GM12878 (cell line): ENCODE results near the gene ZBTB22. TPM values are rescaled to one million over a fixed set of nuclear protein-coding genes. Genes with fewer than 3 reads are reported as not detected.

ENCODE experiments used
- ATAC-seq: fragments of 200-7000 bp; cut with Tn5 transposase; 3 replicates; pipeline ENCODE4 v1.9.1; 2020; ENCODE audit warnings: mild to moderate bottlenecking, moderate library complexity
- BruUV-seq: library from RNA; stranded (reverse); fragments of 400-500 nt; replicated peaks from 2 replicates; lab custom pipeline; 2021; lab: Mats Ljungman, UMichigan
- CTCF ChIA-PET: fragments of 300-600 bp; sonication (Branson Sonifier 250); formaldehyde crosslinking; extraction: SDS; loops from one replicate; lab custom pipeline; 2021; ENCODE audit warnings: inconsistent platforms; lab: Yijun Ruan, JAX
- POLR2A ChIA-PET: fragments of 350-600 bp; formaldehyde crosslinking; extraction: SDS; loops from one replicate; lab custom pipeline; 2021; ENCODE audit warnings: inconsistent platforms; lab: Charles Lee
- RAD21 ChIA-PET: fragments of 300-600 bp; sonication (Branson Sonifier 250); formaldehyde crosslinking; loops from one replicate; lab custom pipeline; 2023; ENCODE audit warnings: antibody characterized with exemption; ENCODE audit not compliant: unreplicated experiment; lab: Charles Lee
- SMC1A ChIA-PET: fragments of 300-600 bp; sonication (Branson Sonifier 250); formaldehyde crosslinking; loops from one replicate; lab custom pipeline; 2023; ENCODE audit not compliant: unreplicated experiment, uncharacterized antibody; lab: Charles Lee
- DNase-seq: peaks from one replicate; pipeline ENCODE4 v3.0.0-alpha.2; 2011; ENCODE audit warnings: low read depth, low spot score
- FAIRE-seq: peaks from 3 replicates; lab custom pipeline; 2011; peaks lifted over from hg19 to GRCh38; lab: Jason Lieb, UNC
- H2AFZ ChIP-seq: 2 replicates; pipeline ENCODE4 v1.6.0; 2011; ENCODE audit warnings: low read depth, low read length, control low read depth; ENCODE audit not compliant: control insufficient read depth
- H3K27ac ChIP-seq: 2 replicates; pipeline ENCODE4 v1.5.1; 2011; ENCODE audit warnings: control low read depth; ENCODE audit not compliant: control insufficient read depth, insufficient read depth
- H3K27me3 ChIP-seq, 2 experiments: replicated peaks in 1 of 2; 2 replicates each; pipeline versions ENCODE4 v1.6.0 to v1.6.1; 2011; ENCODE audit warnings: low read length in 1 of 2; ENCODE audit not compliant: control insufficient read depth in 2 of 2, insufficient read depth in 2 of 2
- H3K36me3 ChIP-seq, 2 experiments: 2 replicates each; pipeline ENCODE4 v1.5.1; 2011; ENCODE audit warnings: low read length in 1 of 2; ENCODE audit not compliant: control insufficient read depth in 2 of 2, insufficient read depth in 2 of 2
- H3K4me1 ChIP-seq: 2 replicates; pipeline ENCODE4 v1.6.1; 2011; ENCODE audit warnings: mild to moderate bottlenecking, low read length, moderate library complexity, mixed read lengths; ENCODE audit not compliant: control insufficient read depth, insufficient read depth
- H3K4me2 ChIP-seq: 2 replicates; pipeline ENCODE4 v1.6.0; 2011; ENCODE audit warnings: control low read depth; ENCODE audit not compliant: control insufficient read depth, insufficient read depth
- H3K4me3 ChIP-seq: fragments of 200-600 bp; sonication (generic); 2 replicates; pipeline ENCODE4 v1.5.1; 2016
- H3K79me2 ChIP-seq: 2 replicates; pipeline ENCODE4 v1.6.0; 2011; ENCODE audit warnings: low read length; ENCODE audit not compliant: control insufficient read depth, insufficient read depth
- H3K9ac ChIP-seq: 2 replicates; pipeline ENCODE4 v1.8.0; 2011; ENCODE audit warnings: low read length, control low read depth, mixed read lengths; ENCODE audit not compliant: control insufficient read depth, insufficient read depth
- H3K9me3 ChIP-seq: replicated peaks from 3 replicates; pipeline ENCODE4 v1.5.1; 2011; ENCODE audit warnings: mild to moderate bottlenecking, low read length; ENCODE audit not compliant: control insufficient read depth, insufficient read depth
- H4K20me1 ChIP-seq: 2 replicates; pipeline ENCODE4 v1.6.0; 2011; ENCODE audit not compliant: control insufficient read depth, insufficient read depth
- CBFB ChIP-seq: IDR thresholded peaks from 2 replicates; pipeline ENCODE4 v1.6.1; 2016; ENCODE audit warnings: antibody characterized with exemption, low read depth
- CEBPB ChIP-seq, 2 experiments: fragments of 150-350 bp in 1 of 2; IDR thresholded peaks; 2 replicates each; pipeline ENCODE4 v1.6.1; 2012 to 2014; ENCODE audit warnings: low read depth in 2 of 2, low read length in 2 of 2, borderline replicate concordance in 1 of 2, inconsistent platforms in 1 of 2
- EED ChIP-seq: sonication (generic); IDR thresholded peaks from 2 replicates; pipeline ENCODE4 v1.6.1; 2016; ENCODE audit warnings: antibody characterized with exemption, low read depth
- IKZF2 ChIP-seq, 2 experiments: fragments of 450-650 bp; IDR thresholded peaks; 2 replicates each; pipeline ENCODE4 v1.6.1; 2017; ENCODE audit warnings: mild to moderate bottlenecking in 2 of 2, moderate library complexity in 2 of 2
- IRF4 ChIP-seq: IDR thresholded peaks from 2 replicates; pipeline ENCODE4 v1.6.1; 2011; ENCODE audit warnings: low read depth, low read length
- MYC ChIP-seq: IDR thresholded peaks from 2 replicates; pipeline ENCODE4 v1.6.1; 2011; ENCODE audit warnings: mild to moderate bottlenecking, low read length, moderate library complexity, inconsistent platforms; ENCODE audit not compliant: insufficient read depth, insufficient replicate concordance, insufficient read length, severe bottlenecking
- NBN ChIP-seq: fragments of 450-650 bp; IDR thresholded peaks from 2 replicates; pipeline ENCODE4 v1.6.1; 2016
- PML ChIP-seq: IDR thresholded peaks from 2 replicates; pipeline ENCODE4 v1.6.1; 2012; ENCODE audit warnings: low read length, inconsistent platforms
- POLR2AphosphoS2 ChIP-seq: IDR thresholded peaks from 2 replicates; pipeline ENCODE4 v1.6.1; 2011; ENCODE audit warnings: low read depth, mild to moderate bottlenecking, low read length, improper control_type of control experiment, moderate library complexity
- POU2F2 ChIP-seq: IDR thresholded peaks from 3 replicates; pipeline ENCODE4 v1.6.1; 2011; ENCODE audit warnings: low read depth, mild to moderate bottlenecking, low read length, borderline replicate concordance
- RUNX3 ChIP-seq: IDR thresholded peaks from 2 replicates; pipeline ENCODE4 v1.6.1; 2012; ENCODE audit warnings: low read length, inconsistent platforms
- SMARCA5 ChIP-seq: fragments of 450-650 bp; IDR thresholded peaks from 2 replicates; pipeline ENCODE4 v1.6.1; 2017; ENCODE audit warnings: mild to moderate bottlenecking
- WGBS: methylation state at CpG from one replicate; pipeline ENCODE4 v1.1.6; 2016; ENCODE audit warnings: low lambda C conversion rate; ENCODE audit not compliant: insufficient replicate concordance, insufficient coverage; ENCODE audit errors: missing lambda C conversion rate; 5-methylcytosine and 5-hydroxymethylcytosine counted together
- in situ Hi-C: fragments of 300-500 bp; cut with MboI; formaldehyde crosslinking; loops from 9 replicates; pipeline ENCODE4 v1.14.3; 2018; ENCODE audit warnings: mixed read lengths
- intact Hi-C: fragments of 100-400 bp; cut with micrococcal nuclease; formaldehyde crosslinking; loops from one replicate; pipeline ENCODE4 v1.14.2; 2022; ENCODE audit not compliant: unreplicated experiment
- polyA plus RNA-seq, 11 experiments: library from polyadenylated mRNA; depleted of rRNA in 4 of 11; unstranded in 6 of 11; stranded (reverse) in 5 of 11; fragments of >200 nt; fragmentation: Nextera tagmentation in 4 of 11; fragmentation: Illumina TruSeq in 1 of 11; extraction: Ambion mirVana in 4 of 11; extraction: Trizol in 1 of 11; gene quantifications; 1 replicate in 1 of 11; 2 replicates in 10 of 11; pipeline versions ENCODE4 v1.2.1 to v1.2.3, GENCODE V29; 2011 to 2016; ENCODE audit warnings: inconsistent platforms in 2 of 11, missing spikeins in 2 of 11, low read depth in 1 of 11
- total RNA-seq, 4 experiments: library from RNA; depleted of rRNA in 3 of 4; stranded (reverse); fragments of >200 nt in 3 of 4; fragmentation: Illumina TruSeq in 1 of 4; extraction: Trizol in 1 of 4; gene quantifications; 2 replicates each; pipeline versions ENCODE4 v1.2.1 to v1.2.3, GENCODE V29; 2013 to 2021
- TF ChIP-seq, protein P1 (sequence below): fragments of 450-650 bp; IDR thresholded peaks from 2 replicates; pipeline ENCODE4 v1.6.1; 2017; ENCODE audit warnings: low read depth, mild to moderate bottlenecking, moderate library complexity
- TF ChIP-seq, protein P2 (sequence below): fragments of 450-650 bp; IDR thresholded peaks from 2 replicates; pipeline ENCODE4 v1.6.1; 2017; ENCODE audit warnings: borderline replicate concordance
- TF ChIP-seq, protein P3 (sequence below): IDR thresholded peaks from 2 replicates; pipeline ENCODE4 v1.6.1; 2012; ENCODE audit warnings: low read depth, low read length, improper control_type of control experiment
- TF ChIP-seq, protein P4 (sequence below): fragments of 450-650 bp; IDR thresholded peaks from 2 replicates; pipeline ENCODE4 v1.6.1; 2014; ENCODE audit warnings: mild to moderate bottlenecking
- TF ChIP-seq, protein P5 (sequence below): IDR thresholded peaks from 2 replicates; pipeline ENCODE4 v1.6.1; 2011; ENCODE audit warnings: mild to moderate bottlenecking, low read depth, low read length, moderate library complexity; ENCODE audit not compliant: insufficient replicate concordance

ZBTB22 gene
- total and polyA plus RNA-seq, 10 of the 15 experiments (the other 5 are each of a cell fraction or from before 2014, with no cell fraction given), result 0.11 to 9.9 (median 4.8) TPM

DNA sequence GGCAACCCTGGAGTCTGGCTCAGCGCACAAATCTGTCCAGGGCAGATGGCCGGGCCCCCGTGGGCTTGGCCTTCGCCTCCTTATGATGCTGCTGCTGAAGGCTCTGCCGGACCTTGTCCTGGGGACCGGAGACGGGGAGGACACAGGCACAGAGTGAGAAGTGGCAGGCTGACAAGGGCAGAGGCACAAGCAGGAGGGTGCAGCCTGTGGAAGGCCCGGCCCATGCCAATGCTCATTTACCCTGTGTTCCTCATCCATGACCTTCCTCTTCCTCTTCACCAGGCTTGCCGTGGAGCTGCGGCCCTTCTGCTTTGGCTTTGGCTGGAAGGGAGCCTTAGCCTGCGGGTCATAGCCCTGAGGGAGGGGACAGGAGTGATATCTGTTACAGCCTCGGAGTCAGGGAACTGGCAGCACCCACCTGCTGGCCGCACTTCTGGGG is 38.3 kb downstream of the ZBTB22 start (continued):
- no peak for TF ChIP-seq MYC
- TF ChIP-seq, protein P1, sequence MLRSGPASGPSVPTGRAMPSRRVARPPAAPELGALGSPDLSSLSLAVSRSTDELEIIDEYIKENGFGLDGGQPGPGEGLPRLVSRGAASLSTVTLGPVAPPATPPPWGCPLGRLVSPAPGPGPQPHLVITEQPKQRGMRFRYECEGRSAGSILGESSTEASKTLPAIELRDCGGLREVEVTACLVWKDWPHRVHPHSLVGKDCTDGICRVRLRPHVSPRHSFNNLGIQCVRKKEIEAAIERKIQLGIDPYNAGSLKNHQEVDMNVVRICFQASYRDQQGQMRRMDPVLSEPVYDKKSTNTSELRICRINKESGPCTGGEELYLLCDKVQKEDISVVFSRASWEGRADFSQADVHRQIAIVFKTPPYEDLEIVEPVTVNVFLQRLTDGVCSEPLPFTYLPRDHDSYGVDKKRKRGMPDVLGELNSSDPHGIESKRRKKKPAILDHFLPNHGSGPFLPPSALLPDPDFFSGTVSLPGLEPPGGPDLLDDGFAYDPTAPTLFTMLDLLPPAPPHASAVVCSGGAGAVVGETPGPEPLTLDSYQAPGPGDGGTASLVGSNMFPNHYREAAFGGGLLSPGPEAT, result no peak
- TF ChIP-seq, protein P2, sequence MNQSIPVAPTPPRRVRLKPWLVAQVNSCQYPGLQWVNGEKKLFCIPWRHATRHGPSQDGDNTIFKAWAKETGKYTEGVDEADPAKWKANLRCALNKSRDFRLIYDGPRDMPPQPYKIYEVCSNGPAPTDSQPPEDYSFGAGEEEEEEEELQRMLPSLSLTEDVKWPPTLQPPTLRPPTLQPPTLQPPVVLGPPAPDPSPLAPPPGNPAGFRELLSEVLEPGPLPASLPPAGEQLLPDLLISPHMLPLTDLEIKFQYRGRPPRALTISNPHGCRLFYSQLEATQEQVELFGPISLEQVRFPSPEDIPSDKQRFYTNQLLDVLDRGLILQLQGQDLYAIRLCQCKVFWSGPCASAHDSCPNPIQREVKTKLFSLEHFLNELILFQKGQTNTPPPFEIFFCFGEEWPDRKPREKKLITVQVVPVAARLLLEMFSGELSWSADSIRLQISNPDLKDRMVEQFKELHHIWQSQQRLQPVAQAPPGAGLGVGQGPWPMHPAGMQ, result no peak
- TF ChIP-seq POU2F2, result no peak
- TF ChIP-seq CBFB, result no peak

DNA sequence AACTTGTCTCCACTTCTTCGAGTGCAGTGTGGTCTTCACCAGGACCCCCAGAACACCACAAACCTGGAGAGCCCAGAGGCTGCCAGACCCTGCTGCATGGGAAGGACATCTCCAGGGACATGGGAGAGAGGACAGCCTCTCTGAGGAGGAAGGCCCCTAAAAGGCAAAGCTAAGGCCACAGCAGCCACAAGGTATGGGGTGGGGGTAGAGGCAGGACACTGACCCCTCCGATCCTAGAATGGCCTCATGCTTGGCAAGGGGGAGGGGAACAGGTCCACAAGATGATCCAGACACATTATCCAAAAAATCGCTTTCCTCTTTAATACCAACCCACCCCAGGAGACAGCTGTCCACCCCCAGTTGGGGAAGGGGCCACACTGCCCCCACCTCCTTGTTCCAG is 38.7 kb downstream of the ZBTB22 start:
- Histone ChIP-seq H3K27me3 (no peaks in the 10 kb centered on the region), H3K4me1 (peaks cover 22% of the 10 kb centered on the region), H3K79me2 (peaks cover 36% of the 10 kb centered on the region), H3K9ac (no peak overlapping the region), H3K4me2 (no peak overlapping the region), H3K36me3 (peaks cover 26% of the 10 kb centered on the region in 2 experiments), H3K27ac (no peak overlapping the region), H2AFZ (no peak overlapping the region), H3K9me3 (no peaks in the 10 kb centered on the region), H4K20me1 (peaks cover 6% of the 10 kb centered on the region), H3K4me3 (no peak overlapping the region)
- FAIRE-seq (no peak), DNase-seq (no peak), ATAC-seq (no peak)
- SMC1A ChIA-PET, result interaction anchor here (3.6 kb wide), 1 partner anchor 11 kb away, joined by 25 read pairs; the partner anchor contains the start of genes PFDN6 and WDR46
- intact Hi-C loops (loop anchor here (5.0 kb wide), 1 partner anchor 113 kb away; the partner anchor contains the start of gene KIFC1), in situ Hi-C loops (no loop called here)
- CTCF ChIA-PET, result interaction anchor here (0.5 to 3.9 kb wide), 6 partner anchors 9 to 286 kb away, joined by 3 to 30 read pairs (median 14); partner anchors contain the start of genes PFDN6, RGL2 and WDR46
- POLR2A ChIA-PET, result interaction anchor here (1.1 to 3.9 kb wide), 4 partner anchors 9 to 66 kb away, joined by 4 to 38 read pairs (median 13); partner anchors contain the start of genes PFDN6 and WDR46
- RAD21 ChIA-PET, result interaction anchor here (2.1 to 2.4 kb wide), 3 partner anchors 20 to 147 kb away, joined by 7 to 14 read pairs (median 14); partner anchors contain the start of gene RGL2
- BruUV-seq, result no TSS peak
- WGBS, result 77% methylated on average over 3 of the region's 3 CpGs
- no peak for TF ChIP-seq NBN
- no peak for TF ChIP-seq CEBPB (IDR thresholded peaks at IDR 0.05; ENCODE audit: borderline replicate concordance in 1 of 2, low read depth in 2 of 2, low read length in 2 of 2)
- TF ChIP-seq, protein P3, sequence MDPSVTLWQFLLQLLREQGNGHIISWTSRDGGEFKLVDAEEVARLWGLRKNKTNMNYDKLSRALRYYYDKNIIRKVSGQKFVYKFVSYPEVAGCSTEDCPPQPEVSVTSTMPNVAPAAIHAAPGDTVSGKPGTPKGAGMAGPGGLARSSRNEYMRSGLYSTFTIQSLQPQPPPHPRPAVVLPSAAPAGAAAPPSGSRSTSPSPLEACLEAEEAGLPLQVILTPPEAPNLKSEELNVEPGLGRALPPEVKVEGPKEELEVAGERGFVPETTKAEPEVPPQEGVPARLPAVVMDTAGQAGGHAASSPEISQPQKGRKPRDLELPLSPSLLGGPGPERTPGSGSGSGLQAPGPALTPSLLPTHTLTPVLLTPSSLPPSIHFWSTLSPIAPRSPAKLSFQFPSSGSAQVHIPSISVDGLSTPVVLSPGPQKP, result no peak
- TF ChIP-seq, protein P4, sequence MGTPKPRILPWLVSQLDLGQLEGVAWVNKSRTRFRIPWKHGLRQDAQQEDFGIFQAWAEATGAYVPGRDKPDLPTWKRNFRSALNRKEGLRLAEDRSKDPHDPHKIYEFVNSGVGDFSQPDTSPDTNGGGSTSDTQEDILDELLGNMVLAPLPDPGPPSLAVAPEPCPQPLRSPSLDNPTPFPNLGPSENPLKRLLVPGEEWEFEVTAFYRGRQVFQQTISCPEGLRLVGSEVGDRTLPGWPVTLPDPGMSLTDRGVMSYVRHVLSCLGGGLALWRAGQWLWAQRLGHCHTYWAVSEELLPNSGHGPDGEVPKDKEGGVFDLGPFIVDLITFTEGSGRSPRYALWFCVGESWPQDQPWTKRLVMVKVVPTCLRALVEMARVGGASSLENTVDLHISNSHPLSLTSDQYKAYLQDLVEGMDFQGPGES, result no peak
- TF ChIP-seq IKZF2 (IDR thresholded peaks at IDR 0.05), result no peak
- no peak for TF ChIP-seq SMARCA5
- TF ChIP-seq, protein P5, sequence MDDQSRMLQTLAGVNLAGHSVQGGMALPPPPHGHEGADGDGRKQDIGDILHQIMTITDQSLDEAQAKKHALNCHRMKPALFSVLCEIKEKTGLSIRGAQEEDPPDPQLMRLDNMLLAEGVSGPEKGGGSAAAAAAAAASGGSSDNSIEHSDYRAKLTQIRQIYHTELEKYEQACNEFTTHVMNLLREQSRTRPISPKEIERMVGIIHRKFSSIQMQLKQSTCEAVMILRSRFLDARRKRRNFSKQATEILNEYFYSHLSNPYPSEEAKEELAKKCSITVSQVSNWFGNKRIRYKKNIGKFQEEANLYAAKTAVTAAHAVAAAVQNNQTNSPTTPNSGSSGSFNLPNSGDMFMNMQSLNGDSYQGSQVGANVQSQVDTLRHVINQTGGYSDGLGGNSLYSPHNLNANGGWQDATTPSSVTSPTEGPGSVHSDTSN, result no peak
- TF ChIP-seq POLR2AphosphoS2, result no peak
- no peak for TF ChIP-seq PML
- no peak for TF ChIP-seq IRF4
- TF ChIP-seq RUNX3, result no peak
- no peak for TF ChIP-seq EED
